HG02870 (cell line): ENCODE measurements around the gene KCTD11.
"Not testable (repeated sequence)": the region's sequence is repeated elsewhere in the genome, so short reads cannot be mapped to it uniquely, and the experiment has no call there.

Source experiments
- ATAC-seq: cut with Tn5 transposase; IDR thresholded peaks from one replicate; pipeline ENCODE4 v1.9.1; 2021; ENCODE audit warnings: mild to moderate bottlenecking, moderate library complexity; ENCODE audit not compliant: unreplicated experiment

KCTD11 gene

DNA sequence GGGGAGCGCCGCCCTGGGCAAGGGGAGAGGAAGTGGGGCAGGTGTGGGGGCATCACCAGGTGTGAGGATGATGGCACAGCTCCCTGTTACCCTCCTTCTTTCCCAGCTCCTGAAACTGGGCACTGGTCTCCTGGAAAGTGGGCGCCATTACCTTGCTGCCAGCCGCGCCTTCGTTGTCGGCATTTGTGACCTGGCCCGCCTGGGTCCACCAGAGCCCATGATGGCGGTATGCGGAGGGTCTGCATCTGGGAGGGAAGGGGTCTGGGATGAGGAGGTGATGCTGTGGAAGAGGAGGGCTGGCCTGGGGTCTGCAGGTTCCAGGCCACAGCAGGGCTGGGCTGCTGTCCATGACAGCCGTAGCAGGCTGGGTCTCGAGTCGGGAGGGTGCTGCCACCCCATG lies 10.1 kb upstream of the KCTD11 start:
- no peak for ATAC-seq

DNA sequence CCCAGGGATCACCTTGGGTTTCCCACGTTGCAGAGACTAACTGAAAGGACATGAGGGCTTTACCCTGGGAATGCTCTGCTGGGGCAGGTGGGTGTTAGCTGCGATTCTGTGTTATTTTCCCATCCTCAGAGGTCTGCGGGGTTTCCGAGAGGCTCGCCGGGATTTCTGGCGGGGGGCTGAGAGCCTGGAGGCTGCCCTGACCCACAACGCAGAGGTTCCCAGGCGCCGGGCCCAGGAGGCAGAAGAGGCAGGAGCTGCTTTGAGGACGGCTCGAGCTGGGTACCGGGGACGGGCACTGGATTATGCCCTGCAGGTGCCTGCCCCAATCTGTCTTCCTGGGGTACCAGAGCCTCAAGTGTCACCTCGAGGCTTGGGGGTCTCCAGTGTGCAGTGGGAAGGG lies 8.7 kb upstream of the KCTD11 start:
- no peak for ATAC-seq

DNA sequence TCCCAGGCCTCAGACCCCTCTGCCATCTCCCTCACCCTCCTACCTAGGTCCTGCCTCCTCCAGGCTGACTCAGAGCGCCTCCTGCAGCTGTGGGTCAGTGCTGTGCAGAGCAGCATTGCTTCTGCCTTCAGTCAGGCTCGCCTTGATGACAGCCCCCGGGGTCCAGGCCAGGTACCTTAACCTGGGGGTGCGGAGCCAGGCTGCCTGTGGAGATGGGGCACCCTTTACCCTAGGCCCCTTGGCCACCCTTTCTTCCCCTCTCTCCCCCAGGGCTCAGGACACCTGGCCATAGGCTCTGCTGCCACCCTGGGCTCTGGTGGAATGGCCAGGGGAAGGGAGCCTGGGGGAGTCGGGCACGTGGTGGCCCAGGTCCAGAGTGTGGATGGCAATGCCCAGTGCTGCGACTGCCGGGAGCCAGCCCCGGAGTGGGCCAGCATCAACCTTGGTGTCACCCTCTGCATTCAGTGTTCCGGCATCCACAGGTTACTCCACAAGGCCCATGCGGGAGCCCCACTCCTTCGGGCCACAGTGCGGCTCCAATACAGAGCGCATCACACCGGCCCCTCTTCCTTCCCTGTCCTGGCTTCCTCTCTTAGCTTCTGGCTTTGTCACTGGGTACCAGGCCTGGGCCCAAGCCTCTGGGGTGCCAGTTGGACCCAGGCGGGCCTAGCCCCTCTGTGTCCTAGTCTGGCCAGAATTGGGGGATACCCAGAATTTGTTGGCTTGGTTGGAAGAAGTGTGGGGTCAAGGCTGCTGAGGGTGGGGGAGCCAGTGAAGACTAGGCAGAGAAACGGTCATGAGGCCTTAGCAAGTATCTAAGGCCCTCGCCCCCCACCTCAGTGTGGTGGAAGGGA lies 5.0 kb upstream of the KCTD11 start:
- ATAC-seq, result no peak

GRCh38 chr17:7347630-7348477 lies 4.1 kb upstream of the KCTD11 start:
- ATAC-seq, result no peak

- ATAC-seq, result no peak
These were observed 3.3 kb upstream of the KCTD11 start for GRCh38 chr17:7348478-7349242.

DNA sequence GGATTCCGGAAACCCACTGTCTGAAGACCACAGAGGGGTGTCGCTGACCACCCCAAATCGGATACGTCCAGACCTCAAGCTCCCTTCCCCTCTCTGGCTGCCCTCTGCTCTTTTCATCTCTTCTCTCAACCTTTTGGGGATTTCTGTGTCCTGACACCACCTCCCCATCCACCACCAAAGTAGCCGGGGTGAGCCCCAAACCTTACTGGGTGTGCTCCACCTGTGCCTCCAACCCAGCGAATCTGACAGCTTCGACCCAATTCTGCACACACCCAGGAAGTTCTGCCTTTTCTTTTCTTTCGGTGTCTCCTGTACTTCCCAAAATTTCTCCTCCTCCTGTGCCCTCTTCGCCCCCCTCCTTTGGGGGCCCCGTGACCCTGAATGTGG lies 534 bp downstream of the KCTD11 start:
- no peak for ATAC-seq

- ATAC-seq, result no peak
These were observed 1.1 kb downstream of the KCTD11 start for GRCh38 chr17:7352910-7353635.

- no peak for ATAC-seq
These were observed 2.4 kb downstream of the KCTD11 start for GRCh38 chr17:7354262-7354843.

DNA sequence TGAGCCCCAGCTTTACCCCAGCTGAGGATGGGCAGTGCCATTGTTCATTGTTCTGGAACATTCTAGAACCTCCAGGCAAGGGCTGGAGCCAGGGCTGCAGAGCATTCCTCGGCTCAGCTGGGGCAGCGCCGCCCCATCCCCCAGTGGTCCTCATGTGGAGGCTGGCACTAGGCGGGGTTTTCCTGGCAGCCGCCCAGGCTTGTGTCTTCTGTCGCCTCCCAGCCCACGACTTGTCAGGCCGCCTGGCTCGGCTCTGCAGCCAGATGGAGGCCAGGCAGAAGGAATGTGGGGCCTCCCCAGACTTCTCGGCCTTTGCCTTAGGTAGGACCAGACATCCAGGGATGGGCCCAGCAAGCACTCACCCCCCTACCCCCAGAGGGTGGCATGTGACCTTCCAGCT lies 3.1 kb downstream of the KCTD11 start, which contains the start of gene TMEM95:
Gene TMEM95, plus strand, starts transcription at position 104 of the 400 bp plus-strand sequence. Its CDS starts 49 bp downstream, at position 153.
- no peak for ATAC-seq

- no peak for ATAC-seq
These were observed 3.6 kb downstream of the KCTD11 start for GRCh38 chr17:7355573-7355972.

- ATAC-seq, result no peak
These were observed 4.1 kb downstream of the KCTD11 start for GRCh38 chr17:7356072-7356549.

- no peak for ATAC-seq
These were observed 4.8 kb downstream of the KCTD11 start for GRCh38 chr17:7356756-7357155.

GRCh38 chr17:7357381-7357780 lies 5.4 kb downstream of the KCTD11 start:
- ATAC-seq, result no peak

GRCh38 chr17:7361906-7362305 lies 9.9 kb downstream of the KCTD11 start:
- ATAC-seq, result no peak

DNA sequence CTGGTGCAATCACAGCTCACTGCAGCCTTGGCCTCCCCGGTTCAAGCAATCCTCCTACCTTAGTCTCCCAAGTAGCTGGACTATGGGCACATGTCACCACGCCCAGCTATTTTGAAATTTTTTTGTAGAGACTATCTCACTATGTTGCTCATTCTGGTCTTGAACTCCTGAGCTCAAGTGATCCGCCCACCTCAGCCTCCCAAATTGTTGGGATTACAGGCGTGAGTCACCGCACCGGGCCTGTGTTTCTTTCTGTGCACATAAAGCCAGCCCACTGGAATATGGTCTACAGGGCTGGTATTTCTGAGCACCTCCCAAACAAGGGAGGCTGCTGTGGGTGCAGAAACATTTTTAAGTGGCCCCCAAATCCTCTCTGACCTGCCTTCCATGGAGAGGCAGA lies 11.3 kb downstream of the KCTD11 start:
- no peak for ATAC-seq

DNA sequence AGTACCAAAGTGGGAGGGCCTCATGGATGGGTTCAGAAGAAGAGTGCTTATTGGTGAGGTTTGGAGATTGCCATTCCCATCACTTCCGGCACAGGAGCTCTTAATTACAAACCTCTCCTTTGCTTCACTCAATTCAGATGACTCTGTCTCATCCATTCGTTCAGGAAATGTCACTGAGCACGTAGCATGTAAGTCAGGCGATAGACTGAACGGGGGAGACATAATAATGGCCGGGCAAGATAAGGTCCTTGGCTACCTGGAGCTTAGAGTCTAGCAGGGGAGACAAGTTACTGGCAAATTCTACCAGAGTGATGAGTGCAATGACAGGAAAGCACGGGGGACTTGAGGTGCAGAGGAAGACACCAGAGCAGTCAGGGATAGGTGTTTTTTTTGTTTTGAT lies 14.0 kb downstream of the KCTD11 start:
- not testable (repeated sequence) for ATAC-seq

GRCh38 chr17:7367083-7367482 lies 15.1 kb downstream of the KCTD11 start:
- ATAC-seq, result no peak

- no peak for ATAC-seq
These were observed 16.1 kb downstream of the KCTD11 start for GRCh38 chr17:7367918-7368598.

- not testable (repeated sequence) for ATAC-seq
These were observed 16.6 kb downstream of the KCTD11 start for GRCh38 chr17:7368599-7368994.
